Upper lobe of left lung (tissue), 4 donors: ENCODE results near the gene RBMX.
"Not testable (repeated sequence)": the region's sequence is repeated elsewhere in the genome, so short reads cannot be mapped to it uniquely, and the experiment has no call there.

ENCODE experiments used
- EP300 ChIP-seq, 4 donors: sonication (generic); formaldehyde crosslinking; IDR thresholded peaks; one replicate each; pipeline ENCODE4 v1.5.1; 2017; ENCODE audit warnings: antibody characterized with exemption in 4 of 4, control low read depth in 2 of 4
- POLR2A ChIP-seq, 4 donors: fragments of 450-650 bp; IDR thresholded peaks; one replicate each; pipeline ENCODE4 v1.5.1; 2016 to 2017; ENCODE audit warnings: antibody characterized with exemption in 4 of 4, mild to moderate bottlenecking in 2 of 4
- TF ChIP-seq, protein P1 (sequence below), 6 experiments: fragments of 450-650 bp in 4 of 6; fragments of 200-600 bp in 2 of 6; sonication (generic) in 2 of 6; IDR thresholded peaks; one replicate each; pipeline ENCODE4 v1.5.1; 2016 to 2019; ENCODE audit warnings: antibody characterized with exemption in 6 of 6

DNA sequence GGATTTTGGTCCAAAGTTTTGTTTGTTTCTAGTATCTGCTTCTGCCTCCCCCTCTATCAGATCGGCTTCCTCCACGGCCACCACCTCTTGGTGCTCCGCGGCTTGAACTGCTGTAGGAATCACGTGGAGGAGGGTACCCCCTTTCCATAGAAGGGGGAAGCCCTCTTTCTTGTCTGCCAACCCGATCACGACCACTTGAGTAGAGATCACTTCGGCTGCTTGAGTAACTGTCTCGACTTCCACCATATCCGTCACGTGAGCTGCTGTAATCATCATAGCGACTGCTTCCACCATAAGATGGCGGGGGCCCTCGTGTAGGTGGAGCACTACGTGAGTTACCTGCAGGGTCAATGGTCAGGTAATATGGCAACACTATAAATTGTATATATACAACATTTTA lies 6.4 kb downstream of the RBMX start:
- TF ChIP-seq, protein P1, sequence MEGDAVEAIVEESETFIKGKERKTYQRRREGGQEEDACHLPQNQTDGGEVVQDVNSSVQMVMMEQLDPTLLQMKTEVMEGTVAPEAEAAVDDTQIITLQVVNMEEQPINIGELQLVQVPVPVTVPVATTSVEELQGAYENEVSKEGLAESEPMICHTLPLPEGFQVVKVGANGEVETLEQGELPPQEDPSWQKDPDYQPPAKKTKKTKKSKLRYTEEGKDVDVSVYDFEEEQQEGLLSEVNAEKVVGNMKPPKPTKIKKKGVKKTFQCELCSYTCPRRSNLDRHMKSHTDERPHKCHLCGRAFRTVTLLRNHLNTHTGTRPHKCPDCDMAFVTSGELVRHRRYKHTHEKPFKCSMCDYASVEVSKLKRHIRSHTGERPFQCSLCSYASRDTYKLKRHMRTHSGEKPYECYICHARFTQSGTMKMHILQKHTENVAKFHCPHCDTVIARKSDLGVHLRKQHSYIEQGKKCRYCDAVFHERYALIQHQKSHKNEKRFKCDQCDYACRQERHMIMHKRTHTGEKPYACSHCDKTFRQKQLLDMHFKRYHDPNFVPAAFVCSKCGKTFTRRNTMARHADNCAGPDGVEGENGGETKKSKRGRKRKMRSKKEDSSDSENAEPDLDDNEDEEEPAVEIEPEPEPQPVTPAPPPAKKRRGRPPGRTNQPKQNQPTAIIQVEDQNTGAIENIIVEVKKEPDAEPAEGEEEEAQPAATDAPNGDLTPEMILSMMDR (IDR thresholded peaks at IDR 0.05) = not testable (repeated sequence)
- not testable (repeated sequence) for TF ChIP-seq EP300, POLR2A (IDR thresholded peaks at IDR 0.05)
